Measurements from ENCODE around the gene CXADR. TPM values are rescaled to one million over a fixed set of nuclear protein-coding genes. Genes with fewer than 3 reads are reported as not detected.

Gene CXADR
- total RNA-seq, 1 experiment from 2014 or later: 13.7 TPM

- DNase-seq (ENCODE audit: low read depth): no peak
Measured at GRCh38 chr21:17597680-17598079, 84.8 kb downstream of the CXADR start.

- DNase-seq (ENCODE audit: low read depth): no peak
Measured at GRCh38 chr21:17598437-17598836, 85.6 kb downstream of the CXADR start.

GRCh38 chr21:17602874-17603273 is 90.0 kb downstream of the CXADR start:
- peak; percentile 57 for DNase-seq (ENCODE audit: low read depth)

GRCh38 chr21:17607684-17608083 is 94.8 kb downstream of the CXADR start:
- no peak for DNase-seq (ENCODE audit: low read depth)

- no peak for DNase-seq (ENCODE audit: low read depth)
Measured at GRCh38 chr21:17609681-17610080, 96.8 kb downstream of the CXADR start.

GRCh38 chr21:17610911-17611310 is 98.1 kb downstream of the CXADR start:
- DNase-seq (ENCODE audit: low read depth): no peak

- peak; percentile 86 for DNase-seq (ENCODE audit: low read depth)
Measured at GRCh38 chr21:17611414-17612022, 98.7 kb downstream of the CXADR start.

GRCh38 chr21:17612023-17612564 is 99.3 kb downstream of the CXADR start:
- peak; percentile 36 for DNase-seq (ENCODE audit: low read depth)

GRCh38 chr21:17612565-17613241 is 99.9 kb downstream of the CXADR start, which contains the start of gene BTG3:
Gene BTG3 (minus strand): TSS chr21:17612901. CDS start chr21:17609144, 3,757 bp downstream.
- DNase-seq (ENCODE audit: low read depth): peak; percentile 82

- peak; percentile 34 for DNase-seq (ENCODE audit: low read depth)
Measured at GRCh38 chr21:17613242-17613676, 100.4 kb downstream of the CXADR start.

- no peak for DNase-seq (ENCODE audit: low read depth)
Measured at GRCh38 chr21:17616831-17617230, 104.0 kb downstream of the CXADR start.

- DNase-seq (ENCODE audit: low read depth): no peak
Measured at GRCh38 chr21:17622018-17622417, 109.2 kb downstream of the CXADR start.

- DNase-seq (ENCODE audit: low read depth): no peak
Measured at GRCh38 chr21:17631195-17631594, 118.4 kb downstream of the CXADR start.

- DNase-seq (ENCODE audit: low read depth): peak; percentile 6
Measured at GRCh38 chr21:17636711-17637110, 123.9 kb downstream of the CXADR start.

GRCh38 chr21:17640821-17641220 is 128.0 kb downstream of the CXADR start:
- DNase-seq (ENCODE audit: low read depth): no peak

Other genes with a start within 250 kb of the CXADR start
- 67.3 and 80.5 TPM in 2 replicates for gene BTG3, start 99.9 kb downstream of the CXADR start, total RNA-seq (2014; rRNA removed; shearing (Covaris generic))